Measurements from ENCODE around the gene GALNT2. TPM values are rescaled to one million over a fixed set of nuclear protein-coding genes. Genes with fewer than 3 reads are reported as not detected.

GALNT2 gene
- polyA plus RNA-seq, 3 donors = 19.6 to 25.6 (median 23.4) TPM

GRCh38 chr1:230167419-230167852 is 100.4 kb downstream of the GALNT2 start:
- H3K27ac ChIP-seq (ENCODE audit: low read depth in 1 of 2, low read length in 2 of 2) = peak overlapping the region in 1 of 2 donors; percentile 42
- peaks cover 39% of the 10 kb centered on the region for H3K4me1 Mint-ChIP-seq
- H3K27me3 Mint-ChIP-seq (ENCODE audit: low read depth in 3 of 3) = no peaks in the 10 kb centered on the region
- H3K9me3 Mint-ChIP-seq = peaks cover 0 to 6% (median 0%) of the 10 kb centered on the region in 7 donors
- peaks cover 8 to 15% of the 10 kb centered on the region in 2 donors for H3K4me1 ChIP-seq (ENCODE audit: control insufficient read depth in 1 of 2, insufficient read depth in 2 of 2, low read length in 2 of 2)
- no peak overlapping the region for H2AFZ ChIP-seq (ENCODE audit: insufficient read depth, low read depth, low read length, poor library complexity, severe bottlenecking)
- WGBS (ENCODE audit: insufficient coverage) = 96% methylated on average over 3 of the region's 12 CpGs
- H3K4me2 ChIP-seq (replicated peaks; ENCODE audit: extremely low read depth, low read length, poor library complexity, severe bottlenecking) = no peak overlapping the region
- H3K9me3 ChIP-seq (replicated peaks in 1 of 2; ENCODE audit: control insufficient read depth in 1 of 2, insufficient read depth in 1 of 2, low read length in 2 of 2) = no peaks in the 10 kb centered on the region
- intact Hi-C loops (cut with micrococcal nuclease) = loop anchor here in 1 of 2 donors (2.0 to 10.0 kb wide), 2 partner anchors 103 to 507 kb away; partner anchors contain the start of gene GALNT2
- H3K27ac Mint-ChIP-seq = peak overlapping the region in 2 of 7 donors; percentile 48 to 75
- H3K4me3 Mint-ChIP-seq = no peak overlapping the region
- no peaks in the 10 kb centered on the region for H3K36me3 ChIP-seq (replicated peaks in 1 of 2; ENCODE audit: control insufficient read depth in 1 of 2, insufficient read depth in 2 of 2, low read length in 2 of 2)
- H4K20me1 ChIP-seq (ENCODE audit: insufficient read depth, low read length) = peaks cover 4% of the 10 kb centered on the region
- no peaks in the 10 kb centered on the region for H3K27me3 ChIP-seq (ENCODE audit: control insufficient read depth in 2 of 2, insufficient read depth in 2 of 2, low read length in 2 of 2)
- H3K4me3 ChIP-seq (replicated peaks in 1 of 3; ENCODE audit: low read depth in 2 of 3, low read length in 3 of 3) = no peak overlapping the region
- peak; percentile 51 to 70 (median 69) for DNase-seq
- H3K9ac ChIP-seq (ENCODE audit: insufficient read depth, low read length, poor library complexity, severe bottlenecking) = no peak overlapping the region
- peaks cover 5 to 7% of the 10 kb centered on the region in 2 donors for H3K36me3 Mint-ChIP-seq
- TF ChIP-seq CTCF (IDR thresholded peaks at IDR 0.05) = peak; percentile 96
- peaks cover 97% of the 10 kb centered on the region for H3K79me2 ChIP-seq (ENCODE audit: insufficient read depth, low read length)

GRCh38 chr1:230169454-230170152 is 102.6 kb downstream of the GALNT2 start:
- Mint-ChIP-seq H3K4me3 (peak overlapping the region; percentile 68 to 86), H3K9me3 (peaks cover 0 to 6% (median 0%) of the 10 kb centered on the region in 7 donors), H3K27ac (peak overlapping the region; percentile 15 to 85 (median 64)), H3K4me1 (peaks cover 34% of the 10 kb centered on the region), H3K27me3 (ENCODE audit: low read depth in 3 of 3) (no peaks in the 10 kb centered on the region), H3K36me3 (peaks cover 2 to 5% of the 10 kb centered on the region in 2 donors)
- DNase-seq = peak in 1 of 3 donors; percentile 25
- H2AFZ ChIP-seq (ENCODE audit: insufficient read depth, low read depth, low read length, poor library complexity, severe bottlenecking) = peak overlapping the region; percentile 36
- WGBS (ENCODE audit: insufficient coverage) = 100% methylated on average over 2 of the region's 8 CpGs
- H3K9ac ChIP-seq (ENCODE audit: insufficient read depth, low read length, poor library complexity, severe bottlenecking) = peak overlapping the region; percentile 6
- intact Hi-C loops (cut with micrococcal nuclease) = loop anchor here in 1 of 2 donors (10.0 kb wide), 1 partner anchor 105 kb away; the partner anchor contains the start of gene GALNT2
- H3K27me3 ChIP-seq (ENCODE audit: control insufficient read depth in 2 of 2, insufficient read depth in 2 of 2, low read length in 2 of 2) = no peaks in the 10 kb centered on the region
- H3K9me3 ChIP-seq (replicated peaks in 1 of 2; ENCODE audit: control insufficient read depth in 1 of 2, insufficient read depth in 1 of 2, low read length in 2 of 2) = no peaks in the 10 kb centered on the region
- peaks cover 8 to 18% of the 10 kb centered on the region in 2 donors for H3K4me1 ChIP-seq (ENCODE audit: control insufficient read depth in 1 of 2, insufficient read depth in 2 of 2, low read length in 2 of 2)
- peaks cover 6% of the 10 kb centered on the region for H4K20me1 ChIP-seq (ENCODE audit: insufficient read depth, low read length)
- H3K4me3 ChIP-seq (replicated peaks in 1 of 3; ENCODE audit: low read depth in 2 of 3, low read length in 3 of 3) = peak overlapping the region; percentile 20 to 58 (median 47)
- peak overlapping the region; percentile 69 for H3K4me2 ChIP-seq (replicated peaks; ENCODE audit: extremely low read depth, low read length, poor library complexity, severe bottlenecking)
- peak overlapping the region in 1 of 2 donors; percentile 62 for H3K27ac ChIP-seq (ENCODE audit: low read depth in 1 of 2, low read length in 2 of 2)
- TF ChIP-seq CTCF (IDR thresholded peaks at IDR 0.05) = no peak
- no peaks in the 10 kb centered on the region for H3K36me3 ChIP-seq (replicated peaks in 1 of 2; ENCODE audit: control insufficient read depth in 1 of 2, insufficient read depth in 2 of 2, low read length in 2 of 2)
- peaks cover 97% of the 10 kb centered on the region for H3K79me2 ChIP-seq (ENCODE audit: insufficient read depth, low read length)

All from CD14-positive monocyte (primary cell).